GM12873 (cell line): ENCODE data around the gene MATN1.
A peak's percentile ranks its signal among the peaks of the same experiment; 100 is the strongest.

Source experiments
- TF ChIP-seq, protein P1 (sequence below): IDR thresholded peaks from 2 replicates; pipeline ENCODE4 v1.5.1; 2012; ENCODE audit warnings: low read depth, mild to moderate bottlenecking, moderate library complexity, low read length, control low read depth; ENCODE audit not compliant: insufficient read depth; ENCODE audit errors: missing control alignments

The MATN1 gene

GRCh38 chr1:30764939-30765555 is 41.7 kb upstream of the MATN1 start:
- TF ChIP-seq, protein P1, sequence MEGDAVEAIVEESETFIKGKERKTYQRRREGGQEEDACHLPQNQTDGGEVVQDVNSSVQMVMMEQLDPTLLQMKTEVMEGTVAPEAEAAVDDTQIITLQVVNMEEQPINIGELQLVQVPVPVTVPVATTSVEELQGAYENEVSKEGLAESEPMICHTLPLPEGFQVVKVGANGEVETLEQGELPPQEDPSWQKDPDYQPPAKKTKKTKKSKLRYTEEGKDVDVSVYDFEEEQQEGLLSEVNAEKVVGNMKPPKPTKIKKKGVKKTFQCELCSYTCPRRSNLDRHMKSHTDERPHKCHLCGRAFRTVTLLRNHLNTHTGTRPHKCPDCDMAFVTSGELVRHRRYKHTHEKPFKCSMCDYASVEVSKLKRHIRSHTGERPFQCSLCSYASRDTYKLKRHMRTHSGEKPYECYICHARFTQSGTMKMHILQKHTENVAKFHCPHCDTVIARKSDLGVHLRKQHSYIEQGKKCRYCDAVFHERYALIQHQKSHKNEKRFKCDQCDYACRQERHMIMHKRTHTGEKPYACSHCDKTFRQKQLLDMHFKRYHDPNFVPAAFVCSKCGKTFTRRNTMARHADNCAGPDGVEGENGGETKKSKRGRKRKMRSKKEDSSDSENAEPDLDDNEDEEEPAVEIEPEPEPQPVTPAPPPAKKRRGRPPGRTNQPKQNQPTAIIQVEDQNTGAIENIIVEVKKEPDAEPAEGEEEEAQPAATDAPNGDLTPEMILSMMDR = no peak

DNA sequence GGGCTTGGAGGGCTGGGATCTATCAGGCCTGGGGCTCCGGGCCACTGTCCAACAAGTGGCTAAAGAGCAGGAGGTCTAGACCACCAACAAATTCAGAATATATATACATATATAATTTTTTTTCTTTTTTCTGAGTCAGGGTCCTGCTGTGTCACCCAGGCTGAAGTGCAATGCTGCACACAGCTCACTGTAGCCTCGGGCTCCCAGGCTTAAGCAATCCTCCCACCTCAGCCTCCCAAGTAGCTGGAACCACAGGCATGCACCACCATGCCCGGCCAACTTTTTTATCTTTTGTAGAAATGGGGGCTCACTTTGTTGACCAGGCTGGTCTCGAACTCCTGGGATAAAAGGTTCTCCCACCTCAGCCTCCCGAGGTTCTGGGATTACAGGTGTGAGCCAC is 41.0 kb upstream of the MATN1 start:
- TF ChIP-seq, protein P1 = no peak

GRCh38 chr1:30763651-30764248 is 40.4 kb upstream of the MATN1 start:
- TF ChIP-seq, protein P1 = no peak

DNA sequence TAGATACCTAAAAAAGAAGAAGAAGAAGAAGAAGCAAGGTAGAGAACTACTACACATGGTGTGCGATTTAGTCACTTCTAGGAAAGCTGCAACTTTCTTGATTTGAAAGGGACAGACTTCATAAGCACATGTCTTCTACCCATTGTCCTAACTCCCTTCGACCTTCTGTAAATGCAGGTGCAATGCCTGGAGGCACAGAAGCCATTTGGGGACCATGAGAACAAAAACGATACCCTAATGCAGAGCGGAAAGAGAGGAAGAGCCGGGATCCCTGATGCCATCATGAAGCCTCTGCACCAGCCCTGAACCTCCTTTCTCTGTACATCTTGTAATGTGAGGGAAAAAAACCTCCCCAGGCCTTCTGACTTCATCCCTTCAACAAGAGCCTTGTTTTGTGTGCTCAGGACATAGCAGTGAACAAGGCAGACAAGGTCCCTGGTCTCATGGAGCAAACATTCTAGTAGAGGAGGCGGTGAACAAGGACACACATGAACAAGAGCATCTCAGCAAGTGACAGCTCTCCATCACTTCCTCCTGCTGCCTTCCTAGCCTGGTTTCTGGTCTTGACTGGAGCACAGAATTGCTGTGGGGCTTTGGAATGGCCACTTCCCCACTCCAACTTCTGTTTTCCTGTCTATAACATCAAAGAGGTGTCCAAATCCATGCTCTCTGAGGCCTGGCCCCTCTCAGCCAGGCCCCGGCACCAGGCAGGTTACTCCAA is 39.7 kb upstream of the MATN1 start:
- TF ChIP-seq, protein P1 = no peak

- TF ChIP-seq, protein P1 = no peak
Measured at GRCh38 chr1:30762152-30762929, 39.0 kb upstream of the MATN1 start.

- TF ChIP-seq, protein P1 = peak; percentile 24
Measured at GRCh38 chr1:30761381-30762151, 38.2 kb upstream of the MATN1 start.
